ENCODE results near the gene LRRC8D.

GRCh38 chr1:89900323-89900722 is 79.5 kb downstream of the LRRC8D start:
- TF ChIP-seq POLR2A (IDR thresholded peaks at IDR 0.05) = no peak
- TF ChIP-seq CTCF (IDR thresholded peaks at IDR 0.05) = no peak

All from lower leg skin (tissue), 3 donors.